GM12878 (cell line): ENCODE measurements around the gene RHBG.

Experiments used
- POLR2AphosphoS5 ChIP-seq: IDR thresholded peaks from 2 replicates; pipeline ENCODE4 v1.6.1; 2011; ENCODE audit warnings: mild to moderate bottlenecking, low read length, inconsistent platforms
- TBL1XR1 ChIP-seq: IDR thresholded peaks from 2 replicates; pipeline ENCODE4 v1.6.1; 2012; ENCODE audit warnings: low read depth, low read length, improper control_type of control experiment

- TF ChIP-seq POLR2AphosphoS5 (no peak), TBL1XR1 (no peak)
These were observed 36.7 kb downstream of the RHBG start for GRCh38 chr1:156405670-156406069.
